Type B pancreatic cell (in vitro differentiated cells): Measurements from ENCODE around the gene LIN7B. TPM values are rescaled to one million over a fixed set of nuclear protein-coding genes. Genes with fewer than 3 reads are reported as not detected.
"Not testable (repeated sequence)": the region's sequence is repeated elsewhere in the genome, so short reads cannot be mapped to it uniquely, and the experiment has no call there.

Experiments used
- DNase-seq: peaks from one replicate; pipeline ENCODE4 v3.0.0; 2021; ENCODE audit warnings: mixed read lengths; ENCODE audit not compliant: unreplicated experiment; ENCODE audit errors: extremely low spot score
- H3K27ac Mint-ChIP-seq: 2 replicates; pipeline ENCODE4 v1.8.0; 2021; ENCODE audit warnings: mild to moderate bottlenecking, mixed read lengths
- H3K27me3 Mint-ChIP-seq: 2 replicates; pipeline ENCODE4 v1.8.0; 2021; ENCODE audit warnings: mixed read lengths
- H3K36me3 Mint-ChIP-seq: 2 replicates; pipeline ENCODE4 v1.8.0; 2021; ENCODE audit warnings: mixed read lengths
- H3K4me1 Mint-ChIP-seq: one replicate; pipeline ENCODE4 v1.8.0; 2021; ENCODE audit warnings: mixed read lengths; ENCODE audit not compliant: unreplicated experiment
- H3K4me3 Mint-ChIP-seq: 2 replicates; pipeline ENCODE4 v1.8.0; 2021; ENCODE audit warnings: mild to moderate bottlenecking, mixed read lengths
- H3K9me3 Mint-ChIP-seq: 2 replicates; pipeline ENCODE4 v1.8.0; 2021; ENCODE audit warnings: mixed read lengths
- CTCF ChIP-seq: fragments of 200-600 bp; sonication (generic); conservative IDR thresholded peaks from 2 replicates; pipeline ENCODE4 v1.5.0; 2021; ENCODE audit warnings: antibody characterized with exemption, mild to moderate bottlenecking
- total RNA-seq: library from RNA; stranded (reverse); gene quantifications from 2 replicates; pipeline ENCODE4 v1.2.1, GENCODE V29; 2021; ENCODE audit warnings: low replicate concordance

Gene LIN7B
- total RNA-seq, 1 donor from 2014 or later = 10.6 TPM

- H3K36me3 Mint-ChIP-seq = no peaks in the 10 kb centered on the region
- no peaks in the 10 kb centered on the region for H3K9me3 Mint-ChIP-seq
- peaks cover 21% of the 10 kb centered on the region for H3K4me1 Mint-ChIP-seq
- peak within 1 kb of the TSS; percentile 86 for H3K27ac Mint-ChIP-seq
- H3K27me3 Mint-ChIP-seq = peaks cover 27% of the 10 kb centered on the region
- no peak for TF ChIP-seq CTCF
- H3K4me3 Mint-ChIP-seq = peak within 1 kb of the TSS; percentile 87
- no peak for DNase-seq
These were observed 5.5 kb downstream of the LIN7B start, which contains the start of gene PPFIA3 for GRCh38 chr19:49119411-49120324. Gene PPFIA3, plus strand, starts transcription at chr19:49119544. Its CDS starts 8,330 bp downstream, at chr19:49127874.

- Mint-ChIP-seq H3K27me3 (peaks cover 27% of the 10 kb centered on the region), H3K4me3 (peak overlapping the region; percentile 84), H3K9me3 (no peaks in the 10 kb centered on the region), H3K4me1 (peaks cover 17% of the 10 kb centered on the region), H3K36me3 (no peaks in the 10 kb centered on the region), H3K27ac (peak overlapping the region; percentile 70)
- no peak for DNase-seq
- TF ChIP-seq CTCF = no peak
These were observed 6.1 kb downstream of the LIN7B start for GRCh38 chr19:49120325-49120683.

- DNase-seq = no peak
- Mint-ChIP-seq H3K9me3 (no peaks in the 10 kb centered on the region), H3K27me3 (peaks cover 27% of the 10 kb centered on the region), H3K4me1 (peaks cover 15% of the 10 kb centered on the region), H3K36me3 (no peaks in the 10 kb centered on the region), H3K27ac (peak overlapping the region; percentile 70), H3K4me3 (peak overlapping the region; percentile 84)
- TF ChIP-seq CTCF = no peak
These were observed 6.7 kb downstream of the LIN7B start for GRCh38 chr19:49120868-49121267.

- H3K27me3 Mint-ChIP-seq = peaks cover 27% of the 10 kb centered on the region
- not testable (repeated sequence) for H3K4me3 Mint-ChIP-seq, H3K9me3 Mint-ChIP-seq, DNase-seq, H3K36me3 Mint-ChIP-seq, H3K27ac Mint-ChIP-seq
- H3K4me1 Mint-ChIP-seq = peaks cover 15% of the 10 kb centered on the region
These were observed 7.7 kb downstream of the LIN7B start for GRCh38 chr19:49121841-49122240.

- not testable (repeated sequence) for H3K27ac Mint-ChIP-seq, DNase-seq, H3K36me3 Mint-ChIP-seq, H3K9me3 Mint-ChIP-seq
- Mint-ChIP-seq H3K27me3 (peaks cover 27% of the 10 kb centered on the region), H3K4me1 (peaks cover 11% of the 10 kb centered on the region), H3K4me3 (peak overlapping the region; percentile 25)
These were observed 9.1 kb downstream of the LIN7B start for GRCh38 chr19:49123285-49123684.

GRCh38 chr19:49125025-49125731 is 11.0 kb downstream of the LIN7B start:
- no peaks in the 10 kb centered on the region for H3K9me3 Mint-ChIP-seq
- H3K27me3 Mint-ChIP-seq = peaks cover 27% of the 10 kb centered on the region
- no peak for TF ChIP-seq CTCF
- H3K27ac Mint-ChIP-seq = peak overlapping the region; percentile 82
- H3K4me3 Mint-ChIP-seq = peak overlapping the region; percentile 69
- H3K36me3 Mint-ChIP-seq = no peaks in the 10 kb centered on the region
- no peak for DNase-seq
- H3K4me1 Mint-ChIP-seq = peaks cover 16% of the 10 kb centered on the region
